Testis (tissue), 2 donors: ENCODE data around the gene HSD17B14.

Experiments used
- POLR2A ChIP-seq: fragments of 450-650 bp; IDR thresholded peaks from one replicate; pipeline ENCODE4 v1.6.1; 2017; ENCODE audit warnings: antibody characterized with exemption, mild to moderate bottlenecking, moderate library complexity
- TF ChIP-seq, protein P1 (sequence below), 3 experiments: fragments of 450-650 bp in 2 of 3; fragments of 200-600 bp in 1 of 3; sonication (generic) in 1 of 3; IDR thresholded peaks; one replicate each; pipeline ENCODE4 v1.5.1; 2016 to 2019; ENCODE audit warnings: antibody characterized with exemption in 3 of 3, mild to moderate bottlenecking in 2 of 3, moderate library complexity in 1 of 3

DNA sequence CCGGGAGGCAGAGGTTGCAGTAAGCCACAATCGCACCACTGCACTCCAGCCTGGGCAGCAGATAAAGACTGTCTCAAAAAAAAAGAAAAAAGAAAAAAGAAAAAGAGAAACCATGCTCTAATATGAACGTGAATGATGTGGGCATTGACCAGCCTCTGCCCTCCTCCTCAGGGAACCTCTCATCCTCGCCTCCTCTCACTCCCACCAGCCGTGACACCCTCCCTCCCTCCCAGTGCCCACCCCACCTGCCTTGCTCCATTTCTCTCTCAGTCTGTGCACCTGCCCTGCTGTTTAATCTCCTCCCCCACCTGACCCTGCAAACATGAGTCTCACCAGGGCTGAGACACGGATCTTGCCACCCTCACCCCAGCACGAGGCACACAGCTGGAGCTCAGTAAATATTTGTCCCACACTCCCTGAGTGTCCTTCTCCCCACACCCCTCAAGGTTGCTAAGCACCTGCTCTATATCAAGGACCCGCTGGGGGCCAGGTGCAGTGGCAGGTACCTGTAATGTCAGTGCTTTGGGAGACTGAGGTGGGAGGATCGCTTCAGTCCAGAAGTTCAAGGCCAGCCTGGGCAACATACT is 18.0 kb downstream of the HSD17B14 start:
- TF ChIP-seq, protein P1, sequence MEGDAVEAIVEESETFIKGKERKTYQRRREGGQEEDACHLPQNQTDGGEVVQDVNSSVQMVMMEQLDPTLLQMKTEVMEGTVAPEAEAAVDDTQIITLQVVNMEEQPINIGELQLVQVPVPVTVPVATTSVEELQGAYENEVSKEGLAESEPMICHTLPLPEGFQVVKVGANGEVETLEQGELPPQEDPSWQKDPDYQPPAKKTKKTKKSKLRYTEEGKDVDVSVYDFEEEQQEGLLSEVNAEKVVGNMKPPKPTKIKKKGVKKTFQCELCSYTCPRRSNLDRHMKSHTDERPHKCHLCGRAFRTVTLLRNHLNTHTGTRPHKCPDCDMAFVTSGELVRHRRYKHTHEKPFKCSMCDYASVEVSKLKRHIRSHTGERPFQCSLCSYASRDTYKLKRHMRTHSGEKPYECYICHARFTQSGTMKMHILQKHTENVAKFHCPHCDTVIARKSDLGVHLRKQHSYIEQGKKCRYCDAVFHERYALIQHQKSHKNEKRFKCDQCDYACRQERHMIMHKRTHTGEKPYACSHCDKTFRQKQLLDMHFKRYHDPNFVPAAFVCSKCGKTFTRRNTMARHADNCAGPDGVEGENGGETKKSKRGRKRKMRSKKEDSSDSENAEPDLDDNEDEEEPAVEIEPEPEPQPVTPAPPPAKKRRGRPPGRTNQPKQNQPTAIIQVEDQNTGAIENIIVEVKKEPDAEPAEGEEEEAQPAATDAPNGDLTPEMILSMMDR (IDR thresholded peaks at IDR 0.05) = no peak
- TF ChIP-seq POLR2A = no peak
